Measurements from ENCODE around the gene RTN1.

RTN1 gene

DNA sequence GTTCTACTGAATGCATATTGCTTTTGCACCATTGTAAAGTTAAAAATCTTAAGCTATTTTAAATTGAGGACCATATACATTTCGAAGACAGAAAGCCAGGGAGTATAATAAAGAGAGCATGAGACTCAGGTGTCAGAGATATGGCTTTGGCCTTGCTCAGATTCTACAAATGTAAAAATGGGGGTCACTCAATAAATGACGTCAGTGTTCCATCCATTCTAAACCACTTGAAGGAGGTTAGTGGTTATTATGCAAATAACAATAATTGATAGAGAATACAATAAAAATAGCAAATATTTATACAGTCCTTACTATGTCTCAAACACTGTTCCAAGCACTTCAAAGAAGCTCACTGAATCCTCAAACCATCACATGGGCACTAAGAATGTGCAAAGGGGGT lies 20.1 kb downstream of the RTN1 start:
- in situ Hi-C loops (cut with HindIII; ENCODE audit: low sequenced_read_pairs), result no loop called here

DNA sequence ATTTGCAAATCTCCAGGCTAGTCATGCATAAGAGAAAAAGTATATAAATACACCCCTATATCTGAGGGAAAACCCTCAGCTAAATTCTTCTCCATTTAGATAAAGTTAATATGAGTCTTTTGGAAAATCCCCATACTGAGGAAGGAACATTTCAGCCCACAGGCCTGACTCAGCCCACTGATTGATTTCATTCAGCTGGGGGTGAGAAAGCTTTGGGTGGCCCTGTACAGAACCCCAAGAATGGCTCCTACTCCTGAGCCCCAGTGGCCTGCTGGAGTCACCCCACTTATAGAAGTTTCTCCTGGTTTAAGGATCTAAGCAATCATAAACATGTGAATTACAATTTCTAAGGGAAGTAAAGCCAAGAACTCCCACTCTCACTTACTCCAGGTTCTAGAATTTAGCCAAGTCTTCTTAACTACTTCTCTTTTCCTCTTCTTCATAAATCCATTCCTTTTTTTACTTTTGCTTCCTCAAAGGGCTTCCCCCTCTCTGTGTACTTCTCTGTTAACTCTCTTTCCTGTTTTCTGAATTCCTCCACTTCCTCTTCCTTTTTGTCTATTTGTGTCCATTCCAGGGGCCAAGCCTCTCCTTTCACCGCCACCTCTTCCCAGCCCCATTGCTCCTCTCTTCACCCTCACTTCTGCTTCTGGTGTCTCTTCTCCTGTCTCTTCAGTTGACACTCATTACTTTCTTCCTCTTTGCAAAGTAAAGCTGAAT lies 21.0 kb downstream of the RTN1 start:
- in situ Hi-C loops (cut with HindIII; ENCODE audit: low sequenced_read_pairs), result no loop called here

DNA sequence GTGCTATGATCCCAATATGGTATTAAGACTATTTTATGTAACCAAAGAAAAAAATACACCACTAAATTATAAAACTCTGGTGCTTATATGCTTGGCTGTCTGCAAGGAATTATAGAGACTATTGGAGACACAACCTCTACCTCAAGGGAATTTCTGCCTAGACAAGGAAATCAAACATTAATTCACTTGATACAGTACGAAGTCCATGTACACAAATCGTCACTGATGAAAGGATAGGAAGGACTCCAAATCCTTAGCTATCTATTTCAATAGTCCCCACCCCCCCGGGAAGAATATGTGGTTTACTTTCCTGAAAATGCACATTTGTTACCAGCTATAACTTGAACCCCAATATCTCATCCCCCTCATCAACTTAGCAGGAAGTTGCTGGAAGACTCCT lies 21.9 kb downstream of the RTN1 start:
- in situ Hi-C loops (cut with HindIII; ENCODE audit: low sequenced_read_pairs), result no loop called here

- in situ Hi-C loops (cut with HindIII; ENCODE audit: low sequenced_read_pairs), result no loop called here
Measured at GRCh38 chr14:59847711-59848110, 22.9 kb downstream of the RTN1 start.

GRCh38 chr14:59846595-59846994 lies 24.0 kb downstream of the RTN1 start:
- in situ Hi-C loops (cut with HindIII; ENCODE audit: low sequenced_read_pairs), result no loop called here

GRCh38 chr14:59845245-59845644 lies 25.3 kb downstream of the RTN1 start:
- in situ Hi-C loops (cut with HindIII; ENCODE audit: low sequenced_read_pairs), result no loop called here

GRCh38 chr14:59844186-59844812 lies 26.3 kb downstream of the RTN1 start:
- in situ Hi-C loops (cut with HindIII; ENCODE audit: low sequenced_read_pairs), result no loop called here

GRCh38 chr14:59836116-59836515 lies 34.5 kb downstream of the RTN1 start:
- in situ Hi-C loops (cut with HindIII; ENCODE audit: low sequenced_read_pairs), result no loop called here

DNA sequence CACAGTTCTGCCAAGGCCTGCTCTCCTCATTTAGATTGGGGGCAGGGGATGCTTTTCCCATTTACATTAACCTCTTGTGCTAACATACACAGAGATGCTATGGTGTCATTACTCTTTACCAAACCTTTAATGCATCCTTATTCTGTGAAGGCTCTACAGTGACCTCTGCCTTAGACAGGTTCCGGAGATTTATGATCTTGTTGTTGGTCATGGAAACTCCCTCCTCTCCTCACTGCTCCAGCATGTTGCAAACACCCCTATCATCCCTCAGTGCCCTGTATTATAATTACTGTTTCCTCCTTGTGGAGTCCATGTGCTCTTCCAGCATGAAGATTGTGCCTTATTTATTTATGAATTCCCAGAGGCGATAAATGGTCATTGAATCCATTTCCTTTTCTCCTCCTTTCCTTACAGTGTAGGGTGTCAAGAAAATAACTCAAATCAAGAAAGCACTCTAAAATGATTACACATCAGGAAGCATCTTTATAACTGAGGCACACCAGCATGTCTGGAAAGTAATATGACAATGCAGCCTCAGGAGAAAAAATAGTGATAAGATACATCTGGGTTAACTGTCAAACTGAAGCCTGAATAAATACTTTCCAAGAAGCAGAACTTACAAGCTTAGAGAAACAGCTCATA lies 37.8 kb downstream of the RTN1 start:
- in situ Hi-C loops (cut with HindIII; ENCODE audit: low sequenced_read_pairs), result no loop called here

GRCh38 chr14:59831121-59831730 lies 39.4 kb downstream of the RTN1 start:
- in situ Hi-C loops (cut with HindIII; ENCODE audit: low sequenced_read_pairs), result no loop called here

- in situ Hi-C loops (cut with HindIII; ENCODE audit: low sequenced_read_pairs), result no loop called here
Measured at GRCh38 chr14:59830338-59830734, 40.2 kb downstream of the RTN1 start.

DNA sequence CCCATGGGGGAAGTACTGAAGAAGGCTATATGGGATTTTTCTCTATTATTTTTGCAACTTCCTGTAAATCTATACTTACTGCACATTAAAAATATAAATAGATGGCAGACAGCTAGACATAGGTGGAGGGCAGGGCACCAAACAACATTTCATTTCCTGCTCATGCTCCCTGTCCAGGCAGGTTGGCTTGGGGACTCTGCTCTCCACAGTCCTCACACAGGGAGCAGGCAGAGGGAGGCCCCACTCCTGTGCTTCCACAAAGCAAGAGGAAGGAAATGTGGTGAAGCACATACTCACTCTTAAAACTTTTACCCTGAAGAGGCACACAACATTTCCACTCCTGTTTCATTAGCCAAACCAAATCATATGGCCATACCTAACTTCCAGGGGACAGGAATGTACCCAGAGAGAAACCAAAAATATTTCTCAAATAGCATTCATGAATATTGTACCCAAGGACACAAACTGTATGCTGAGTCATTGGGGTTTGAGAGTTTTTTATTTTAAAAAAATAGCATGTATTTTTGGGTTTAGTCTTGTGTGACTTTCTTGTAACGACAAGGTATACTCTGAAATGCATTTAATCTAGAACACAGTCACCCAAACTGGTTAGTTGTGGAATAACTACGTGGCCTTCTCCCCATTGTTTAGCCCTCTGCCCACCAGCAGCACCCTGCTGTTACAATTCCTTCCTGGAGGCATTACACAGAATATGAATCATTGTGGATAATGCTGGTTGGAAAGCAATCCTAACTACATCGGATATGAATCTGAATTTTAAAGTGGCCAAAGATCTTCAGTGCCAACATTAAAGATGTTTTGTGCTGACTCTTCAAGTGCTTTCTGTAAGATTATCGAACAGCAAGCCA lies 40.9 kb downstream of the RTN1 start:
- in situ Hi-C loops (cut with HindIII; ENCODE audit: low sequenced_read_pairs), result no loop called here

- in situ Hi-C loops (cut with HindIII; ENCODE audit: low sequenced_read_pairs), result no loop called here
Measured at GRCh38 chr14:59828276-59828675, 42.3 kb downstream of the RTN1 start.

- in situ Hi-C loops (cut with HindIII; ENCODE audit: low sequenced_read_pairs), result no loop called here
Measured at GRCh38 chr14:59827401-59827800, 43.2 kb downstream of the RTN1 start.

DNA sequence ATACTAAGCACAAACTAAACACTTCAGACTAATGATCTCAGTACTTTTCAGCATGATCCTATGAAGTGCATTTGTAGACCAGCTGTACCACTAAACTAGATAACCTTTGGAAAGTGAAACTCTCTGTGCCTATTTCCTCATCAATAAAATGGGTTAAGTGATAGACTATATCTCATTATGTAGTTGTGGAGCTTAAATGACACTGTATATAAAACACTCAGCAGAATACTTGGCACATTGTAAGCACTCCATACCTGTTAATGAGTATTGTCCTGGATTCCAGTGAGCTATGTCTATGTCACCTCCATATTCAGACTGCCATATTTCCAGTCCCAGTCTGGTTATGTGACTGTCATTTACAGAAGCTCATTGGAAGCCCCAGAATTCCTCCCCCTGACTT lies 44.4 kb downstream of the RTN1 start:
- in situ Hi-C loops (cut with HindIII; ENCODE audit: low sequenced_read_pairs), result no loop called here

- in situ Hi-C loops (cut with HindIII; ENCODE audit: low sequenced_read_pairs), result no loop called here
Measured at GRCh38 chr14:59823179-59823578, 47.4 kb downstream of the RTN1 start.

DNA sequence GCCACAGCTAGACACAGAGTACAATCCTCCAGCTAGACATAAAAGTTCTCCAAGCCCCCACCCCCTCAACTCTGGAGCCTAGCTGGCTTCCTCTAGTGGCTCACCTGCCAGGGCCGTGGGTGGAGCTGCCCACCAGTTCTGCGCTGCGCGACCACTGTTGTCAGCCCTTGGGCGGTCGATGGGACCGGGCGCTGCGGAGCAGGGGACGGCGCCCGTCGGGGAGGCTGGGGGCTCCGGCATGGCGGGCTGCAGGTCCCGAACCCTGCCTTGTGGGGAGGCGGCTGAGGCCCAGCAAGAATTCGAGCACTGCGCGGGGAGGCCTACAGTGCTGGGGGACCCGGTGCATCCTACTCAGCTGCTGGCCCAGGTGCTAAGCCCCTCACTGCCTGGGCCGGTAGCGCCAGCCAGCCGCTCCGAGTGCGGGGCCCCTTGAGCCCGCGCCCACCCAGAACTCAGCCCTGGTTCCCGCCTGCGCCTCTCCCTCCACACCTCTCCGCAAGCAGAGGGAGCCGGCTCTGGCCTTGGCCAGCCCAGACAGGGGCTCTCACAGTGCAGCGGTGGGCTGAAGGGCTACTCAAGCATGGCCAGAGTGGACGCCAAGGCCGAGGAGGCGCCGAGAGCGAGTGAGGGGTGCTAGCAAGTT lies 51.0 kb downstream of the RTN1 start:
- in situ Hi-C loops (cut with HindIII; ENCODE audit: low sequenced_read_pairs), result no loop called here

GRCh38 chr14:59816941-59817340 lies 53.6 kb downstream of the RTN1 start:
- in situ Hi-C loops (cut with HindIII; ENCODE audit: low sequenced_read_pairs), result no loop called here

- in situ Hi-C loops (cut with HindIII; ENCODE audit: low sequenced_read_pairs), result no loop called here
Measured at GRCh38 chr14:59814988-59815387, 55.6 kb downstream of the RTN1 start.

GRCh38 chr14:59811815-59812214 lies 58.8 kb downstream of the RTN1 start:
- in situ Hi-C loops (cut with HindIII; ENCODE audit: low sequenced_read_pairs), result no loop called here
